Measurements from ENCODE around the gene OGDH.
"Not testable (repeated sequence)": the region's sequence is repeated elsewhere in the genome, so short reads cannot be mapped to it uniquely, and the experiment has no call there.

The OGDH gene

DNA sequence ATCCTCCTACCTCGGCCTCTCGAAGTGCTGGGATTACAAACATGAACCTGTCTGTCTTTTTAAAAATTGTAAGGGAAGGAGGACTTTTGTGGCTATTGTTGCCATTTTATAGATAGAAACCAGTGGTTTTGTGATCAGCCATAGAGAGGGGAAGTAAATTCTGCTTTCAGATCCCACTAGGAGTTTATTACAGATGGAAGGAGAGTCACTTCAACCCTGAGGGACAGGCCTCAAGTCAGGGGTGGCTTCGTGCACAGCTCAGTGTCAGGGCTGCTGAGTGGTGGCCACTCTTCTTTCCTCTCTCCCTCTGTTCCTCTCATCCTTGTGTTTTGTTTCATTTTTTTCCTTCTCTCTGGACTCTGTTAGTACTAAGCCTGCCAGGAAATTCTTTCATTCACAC lies 60.8 kb downstream of the OGDH start:
- DNase-seq (ENCODE audit: low spot score) = no peak

DNA sequence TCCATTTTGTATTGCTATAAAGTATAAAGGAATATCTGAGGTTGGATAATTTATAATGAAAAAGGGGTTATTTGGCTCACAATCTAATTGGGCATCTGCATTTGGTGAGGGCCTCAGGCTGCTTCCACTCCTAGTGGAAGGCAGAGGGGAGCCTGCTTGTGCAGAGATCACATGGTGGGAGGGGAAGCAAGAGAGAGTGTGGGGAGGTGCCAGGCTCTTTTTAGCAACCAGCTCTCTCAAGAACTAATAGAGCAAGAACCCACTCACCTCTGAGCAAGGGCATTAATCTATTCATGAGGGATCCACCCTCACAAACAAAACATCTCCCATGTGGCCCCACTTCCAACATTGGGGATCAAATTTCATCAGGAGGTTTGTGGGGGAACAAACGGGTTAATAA lies 64.6 kb downstream of the OGDH start:
- DNase-seq (ENCODE audit: low spot score) = no peak

DNA sequence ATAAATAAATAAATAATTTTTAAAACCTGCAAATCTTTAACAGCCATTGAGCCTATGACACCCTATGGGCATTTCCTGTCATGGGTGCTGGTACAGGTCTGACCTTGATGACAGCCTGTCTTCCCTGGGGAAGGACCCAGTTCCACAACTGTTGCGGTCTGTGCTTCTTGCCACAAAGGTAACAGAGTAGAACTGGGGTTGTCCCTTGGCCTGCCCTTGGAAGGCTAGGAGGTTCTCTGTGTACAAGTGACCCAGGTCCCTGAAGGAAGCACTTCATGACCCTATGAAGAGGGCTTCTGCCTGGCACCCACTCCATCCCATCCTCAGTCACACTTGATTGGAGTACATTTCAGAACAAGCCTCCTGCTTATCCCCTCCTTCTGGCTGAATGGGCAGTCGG lies 66.9 kb downstream of the OGDH start:
- DNase-seq (ENCODE audit: low spot score) = no peak

DNA sequence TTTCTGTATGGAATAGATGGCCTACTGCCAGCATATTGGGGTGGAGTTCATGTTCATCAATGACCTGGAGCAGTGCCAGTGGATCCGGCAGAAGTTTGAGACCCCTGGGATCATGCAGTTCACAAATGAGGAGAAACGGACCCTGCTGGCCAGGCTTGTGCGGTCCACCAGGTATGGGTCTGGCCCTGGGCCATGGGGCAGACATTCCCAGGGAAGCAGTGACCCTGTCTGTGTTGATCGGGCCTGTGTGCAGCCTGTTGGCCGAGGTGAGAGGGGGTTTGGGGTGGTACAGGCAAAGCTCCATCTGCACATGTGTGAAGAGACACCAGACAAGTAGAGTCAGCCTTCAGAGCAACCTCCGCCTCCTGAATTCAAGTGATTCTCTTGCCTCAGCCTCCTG lies 67.3 kb downstream of the OGDH start:
- DNase-seq (ENCODE audit: low spot score) = no peak

DNA sequence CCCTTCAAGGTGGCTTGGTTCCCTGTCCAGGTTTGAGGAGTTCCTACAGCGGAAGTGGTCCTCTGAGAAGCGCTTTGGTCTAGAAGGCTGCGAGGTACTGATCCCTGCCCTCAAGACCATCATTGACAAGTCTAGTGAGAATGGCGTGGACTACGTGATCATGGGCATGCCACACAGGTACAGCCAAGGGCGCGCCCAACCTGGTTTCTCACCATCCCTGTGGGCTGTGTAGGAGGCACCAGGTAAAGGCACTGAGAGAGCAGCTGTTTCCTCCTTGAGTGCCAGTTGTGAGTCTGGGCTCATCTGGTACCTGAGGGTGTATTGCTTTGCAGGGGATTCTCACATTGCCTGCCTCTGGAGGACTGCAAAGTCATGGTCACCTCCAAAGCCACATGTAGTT lies 68.0 kb downstream of the OGDH start:
- DNase-seq (ENCODE audit: low spot score) = no peak

DNA sequence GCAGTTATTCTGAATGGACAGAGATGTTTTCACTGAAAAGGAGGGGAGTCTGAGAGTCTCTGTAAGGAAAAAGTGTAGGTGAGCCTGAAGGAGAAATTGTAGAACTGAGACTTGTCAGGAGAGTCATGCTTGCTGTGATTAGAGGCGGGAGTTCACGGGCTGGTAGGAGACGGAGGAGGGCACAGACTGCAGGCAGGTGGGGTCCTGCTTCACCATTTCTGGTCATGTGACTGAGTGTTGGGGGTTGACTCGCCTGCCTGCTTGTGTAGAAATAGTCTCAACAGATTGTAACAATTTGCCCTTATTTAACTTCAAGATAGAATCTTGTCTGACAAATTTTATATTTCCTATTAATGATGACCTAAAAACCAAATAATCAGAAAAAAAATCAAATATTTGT lies 70.3 kb downstream of the OGDH start:
- DNase-seq (ENCODE audit: low spot score) = no peak

DNA sequence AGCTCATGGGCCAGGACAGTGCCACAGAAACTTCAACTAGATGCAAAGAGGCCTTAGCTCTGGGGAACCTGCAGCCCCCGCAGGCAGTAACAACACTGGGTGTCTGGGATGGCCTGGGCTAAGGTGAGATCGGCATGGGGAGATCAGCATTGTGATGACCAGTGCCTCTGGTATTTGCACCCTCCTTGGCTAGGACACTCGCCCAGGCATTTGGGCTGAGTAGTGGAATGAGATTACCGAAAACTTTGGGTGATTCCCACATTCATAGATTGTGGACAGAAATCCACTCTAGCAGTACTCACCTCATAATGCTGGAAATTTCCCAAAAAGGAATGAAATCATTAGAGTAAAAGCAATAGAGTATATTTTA lies 71.7 kb downstream of the OGDH start:
- DNase-seq (ENCODE audit: low spot score) = no peak

DNA sequence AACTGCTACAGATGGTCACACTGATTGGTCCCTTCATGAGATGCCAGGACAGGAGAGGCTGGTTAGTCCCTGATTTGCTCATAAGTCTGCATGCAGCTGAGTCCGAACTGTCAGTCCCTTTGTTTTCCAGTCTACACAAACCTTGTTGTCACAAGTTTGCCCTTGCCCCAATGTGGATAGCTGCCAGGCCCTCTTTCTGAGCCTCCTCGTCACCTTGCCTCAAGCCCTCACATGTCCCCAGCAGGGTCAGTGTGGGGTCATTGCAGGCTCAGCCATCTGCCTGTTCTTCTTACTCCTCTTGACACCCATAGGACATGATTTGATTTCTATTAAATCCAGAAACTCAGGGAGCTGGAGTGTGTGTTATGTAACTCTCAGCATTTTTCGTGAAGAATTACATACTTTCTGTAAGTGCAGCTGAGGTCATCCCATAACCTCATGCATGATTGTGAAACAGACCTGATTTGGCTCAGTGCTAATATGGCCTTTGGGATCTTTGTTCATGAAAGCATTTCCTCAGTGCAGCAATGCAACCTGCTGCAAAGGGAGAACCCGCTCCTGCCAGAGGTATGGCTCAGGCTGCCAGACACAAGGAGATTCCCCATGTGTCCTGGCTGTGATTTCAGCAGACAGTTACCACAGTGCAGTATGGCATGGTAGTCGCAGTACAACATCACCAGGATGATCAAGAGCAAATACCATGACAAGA lies 72.2 kb downstream of the OGDH start:
- DNase-seq (ENCODE audit: low spot score) = no peak

DNA sequence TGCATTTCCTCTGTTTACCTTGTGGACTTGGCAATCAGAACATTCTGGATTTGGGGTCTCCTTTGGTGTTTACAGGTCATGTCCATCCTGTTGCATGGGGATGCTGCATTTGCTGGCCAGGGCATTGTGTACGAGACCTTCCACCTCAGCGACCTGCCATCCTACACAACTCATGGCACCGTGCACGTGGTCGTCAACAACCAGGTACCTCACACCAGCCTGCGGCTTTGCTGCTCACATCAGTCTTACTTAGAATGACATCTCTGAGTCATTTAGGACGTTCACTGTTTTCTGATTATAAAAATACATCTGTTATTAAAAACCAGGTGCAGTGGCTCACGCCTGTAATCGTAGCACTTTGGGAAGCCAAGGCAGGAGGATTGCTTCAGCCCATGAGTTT lies 75.2 kb downstream of the OGDH start:
- no peak for DNase-seq (ENCODE audit: low spot score)

DNA sequence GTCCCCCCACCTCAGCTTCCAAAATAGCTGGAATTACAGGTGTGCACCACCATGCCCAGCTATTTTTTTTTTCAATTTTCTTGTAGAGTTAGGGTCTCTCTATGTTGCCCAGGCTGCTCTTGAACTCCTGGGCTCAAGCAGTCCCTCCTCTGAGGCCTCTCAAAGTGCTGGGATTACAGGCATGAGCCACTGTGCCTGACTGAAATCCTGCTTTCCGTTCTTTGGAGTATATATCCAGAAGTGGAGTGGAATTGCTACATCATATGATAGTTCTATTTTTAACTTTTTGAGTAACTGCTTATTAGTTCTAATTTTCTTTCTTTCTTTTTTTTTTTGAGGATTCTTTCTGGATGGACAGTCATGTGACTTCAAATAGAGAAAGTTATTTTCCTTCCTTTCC lies 79.3 kb downstream of the OGDH start:
- DNase-seq (ENCODE audit: low spot score) = no peak

DNA sequence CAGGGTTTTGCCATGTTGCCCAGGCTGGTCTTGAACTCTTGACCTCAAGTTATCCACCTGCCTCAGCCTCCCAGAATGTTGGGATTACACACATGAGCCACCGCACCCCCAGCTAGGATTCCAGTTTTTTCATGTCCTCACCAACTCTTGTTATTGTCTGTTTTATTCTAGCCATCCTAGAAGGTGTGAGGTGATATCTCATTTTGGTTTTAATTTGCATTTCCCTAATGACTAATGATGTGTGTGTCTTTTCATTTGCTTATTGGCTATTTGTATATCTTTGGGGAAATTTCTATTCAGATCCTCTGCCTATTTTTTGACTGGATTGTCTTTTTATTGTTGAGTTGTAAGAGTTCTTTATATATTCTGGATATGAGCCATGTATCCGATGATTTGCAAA lies 83.0 kb downstream of the OGDH start:
- no peak for DNase-seq (ENCODE audit: low spot score)

DNA sequence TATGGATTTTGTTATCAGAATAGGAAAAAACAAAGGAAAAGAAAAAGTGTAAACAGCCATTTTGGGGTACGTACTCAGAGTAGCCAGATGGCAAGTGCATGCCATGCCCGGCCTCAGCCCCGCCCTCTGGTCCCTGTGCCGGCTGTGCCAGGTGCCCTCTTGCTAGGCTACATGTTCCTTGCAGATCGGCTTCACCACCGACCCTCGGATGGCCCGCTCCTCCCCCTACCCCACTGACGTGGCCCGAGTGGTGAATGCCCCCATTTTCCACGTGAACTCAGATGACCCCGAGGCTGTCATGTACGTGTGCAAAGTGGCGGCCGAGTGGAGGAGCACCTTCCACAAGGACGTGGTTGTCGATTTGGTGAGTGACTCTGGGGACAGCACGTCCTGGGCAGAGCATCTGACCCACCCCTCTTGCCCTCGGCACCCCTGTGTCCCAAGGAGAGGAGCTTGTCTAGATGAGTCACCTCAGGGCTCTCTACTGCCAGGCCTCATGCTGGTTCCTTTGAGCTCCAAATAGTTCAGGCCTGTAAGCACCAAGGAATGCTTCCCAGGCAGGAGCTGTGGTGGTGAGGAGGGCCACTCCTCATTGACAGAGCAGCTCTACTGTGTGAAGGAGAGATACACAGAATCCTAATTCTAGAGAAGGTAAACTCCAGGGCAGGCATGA lies 87.3 kb downstream of the OGDH start:
- DNase-seq (ENCODE audit: low spot score) = peak; percentile 44

DNA sequence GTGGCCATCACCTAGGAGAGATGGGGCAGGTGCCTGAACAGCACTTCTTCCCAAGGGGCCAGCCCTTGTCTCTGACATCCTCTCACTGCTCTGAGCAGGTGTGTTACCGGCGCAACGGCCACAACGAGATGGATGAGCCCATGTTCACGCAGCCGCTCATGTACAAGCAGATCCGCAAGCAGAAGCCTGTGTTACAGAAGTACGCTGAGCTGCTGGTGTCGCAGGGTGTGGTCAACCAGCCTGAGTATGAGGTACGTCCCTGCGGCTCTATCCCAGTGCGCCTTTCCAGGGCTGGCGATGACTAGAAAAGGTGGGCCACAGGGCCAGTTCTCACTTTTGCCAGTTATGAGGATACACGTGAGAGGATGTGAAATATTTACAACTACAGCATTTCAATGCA lies 87.9 kb downstream of the OGDH start:
- no peak for DNase-seq (ENCODE audit: low spot score)

DNA sequence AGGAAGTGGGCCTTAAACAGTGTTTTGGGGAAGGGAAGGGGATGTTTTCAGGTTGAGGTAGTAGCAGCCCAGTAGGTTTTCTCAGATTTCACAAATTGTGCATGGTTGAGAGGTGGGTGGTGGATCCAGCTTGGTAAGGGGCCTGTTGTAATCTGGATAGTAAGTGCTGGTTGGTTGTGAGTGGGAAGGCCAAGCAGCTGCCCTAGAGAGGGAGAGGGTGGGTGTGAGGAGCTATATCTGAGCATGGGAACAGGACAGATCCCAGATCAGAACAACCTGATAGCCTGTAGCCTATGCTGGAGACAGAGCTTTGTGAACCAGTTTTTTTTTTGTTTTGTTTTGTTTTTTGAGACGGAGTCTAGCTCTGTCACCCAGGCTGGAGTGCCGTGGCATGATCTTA lies 88.3 kb downstream of the OGDH start:
- no peak for DNase-seq (ENCODE audit: low spot score)

DNA sequence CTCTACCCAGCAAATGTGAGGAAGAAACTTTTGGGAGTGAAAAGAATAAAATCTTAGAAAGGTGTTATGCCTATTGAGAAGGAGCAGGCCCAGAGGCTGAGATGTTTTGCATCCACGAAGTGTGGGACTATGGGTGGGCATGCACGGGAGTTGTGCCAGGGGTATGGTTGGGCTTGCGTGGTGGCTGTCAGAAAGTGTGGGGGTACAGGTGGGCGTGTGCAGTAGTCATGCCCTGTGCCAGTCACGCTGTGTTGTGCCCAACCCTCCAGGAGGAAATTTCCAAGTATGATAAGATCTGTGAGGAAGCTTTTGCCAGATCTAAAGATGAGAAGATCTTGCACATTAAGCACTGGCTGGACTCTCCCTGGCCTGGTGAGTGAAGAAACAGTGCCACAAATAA lies 89.3 kb downstream of the OGDH start:
- no peak for DNase-seq (ENCODE audit: low spot score)

DNA sequence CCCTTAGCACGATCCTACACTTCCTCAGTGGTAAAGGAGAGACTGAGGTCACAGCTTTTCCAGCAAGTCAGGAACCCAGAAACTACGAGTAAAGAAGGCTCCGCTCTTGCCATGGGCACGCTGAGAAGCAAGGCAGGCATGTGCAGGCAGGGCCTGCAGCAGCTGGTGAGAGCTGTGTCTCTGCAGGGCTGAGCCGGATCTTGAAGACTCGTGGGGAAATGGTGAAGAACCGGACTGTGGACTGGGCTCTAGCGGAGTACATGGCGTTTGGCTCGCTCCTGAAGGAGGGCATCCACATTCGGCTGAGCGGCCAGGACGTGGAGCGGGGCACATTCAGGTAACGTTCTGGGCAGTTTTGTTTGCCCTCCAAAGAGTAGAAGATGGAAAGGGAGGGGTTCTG lies 90.3 kb downstream of the OGDH start:
- no peak for DNase-seq (ENCODE audit: low spot score)

DNA sequence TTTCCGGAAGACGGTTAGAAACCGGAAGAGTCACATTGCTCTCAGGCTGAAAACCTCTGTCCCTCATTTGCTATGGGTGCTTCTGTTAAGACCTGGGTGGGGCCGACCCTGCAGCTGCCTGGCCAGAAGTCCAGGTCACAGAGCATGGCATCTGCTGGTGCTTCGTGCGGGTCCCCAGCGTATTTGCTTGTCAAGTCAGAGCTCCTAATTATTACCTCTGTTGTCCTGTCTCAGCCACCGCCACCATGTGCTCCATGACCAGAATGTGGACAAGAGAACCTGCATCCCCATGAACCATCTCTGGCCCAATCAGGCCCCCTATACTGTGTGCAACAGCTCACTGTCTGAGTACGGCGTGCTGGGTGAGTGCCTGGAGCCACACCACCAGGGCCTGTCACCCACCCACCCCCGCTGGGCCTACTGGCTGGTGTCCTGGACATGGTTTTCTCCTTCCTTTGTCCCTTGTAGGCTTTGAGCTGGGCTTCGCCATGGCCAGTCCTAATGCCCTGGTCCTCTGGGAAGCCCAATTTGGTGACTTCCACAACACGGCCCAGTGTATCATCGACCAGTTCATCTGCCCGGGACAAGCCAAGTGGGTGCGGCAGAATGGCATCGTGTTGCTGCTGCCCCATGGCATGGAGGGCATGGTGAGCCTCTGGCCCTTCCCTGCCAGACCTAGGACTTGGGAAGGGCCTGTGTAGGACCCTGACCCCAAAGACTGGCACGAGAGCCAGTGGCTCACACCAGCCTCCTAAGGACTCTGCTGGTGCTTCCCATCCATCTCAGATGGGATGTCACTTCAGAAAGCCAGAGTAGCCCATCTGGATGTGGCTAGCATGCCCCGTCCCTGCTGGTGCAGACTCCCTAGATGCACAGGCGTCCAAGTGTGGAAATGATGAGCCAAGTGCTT lies 91.0 kb downstream of the OGDH start:
- DNase-seq (ENCODE audit: low spot score) = no peak

DNA sequence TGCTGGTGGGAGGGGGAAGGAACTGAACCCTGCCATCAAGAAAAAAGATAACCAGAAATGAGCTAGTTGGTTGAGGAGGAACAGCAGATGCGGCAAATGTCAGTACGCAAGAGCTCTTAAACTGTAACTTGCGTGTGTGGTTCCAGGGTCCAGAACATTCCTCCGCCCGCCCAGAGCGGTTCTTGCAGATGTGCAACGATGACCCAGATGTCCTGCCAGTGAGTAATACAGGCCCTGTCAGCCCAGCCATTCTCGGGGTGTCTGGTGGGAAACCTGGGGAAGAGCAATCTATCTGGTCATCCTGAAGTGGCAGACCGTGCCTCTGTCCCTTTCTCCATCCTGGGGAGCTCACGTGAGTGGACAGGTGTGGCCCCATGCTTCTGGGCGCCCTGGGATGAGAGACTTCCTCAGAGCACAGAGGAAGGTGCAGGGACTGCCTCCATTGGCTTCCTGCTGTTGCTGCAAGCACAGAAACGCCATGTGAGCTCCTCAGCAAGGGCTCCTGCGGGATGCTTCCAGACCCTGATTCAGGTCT lies 91.7 kb downstream of the OGDH start:
- DNase-seq (ENCODE audit: low spot score) = no peak

DNA sequence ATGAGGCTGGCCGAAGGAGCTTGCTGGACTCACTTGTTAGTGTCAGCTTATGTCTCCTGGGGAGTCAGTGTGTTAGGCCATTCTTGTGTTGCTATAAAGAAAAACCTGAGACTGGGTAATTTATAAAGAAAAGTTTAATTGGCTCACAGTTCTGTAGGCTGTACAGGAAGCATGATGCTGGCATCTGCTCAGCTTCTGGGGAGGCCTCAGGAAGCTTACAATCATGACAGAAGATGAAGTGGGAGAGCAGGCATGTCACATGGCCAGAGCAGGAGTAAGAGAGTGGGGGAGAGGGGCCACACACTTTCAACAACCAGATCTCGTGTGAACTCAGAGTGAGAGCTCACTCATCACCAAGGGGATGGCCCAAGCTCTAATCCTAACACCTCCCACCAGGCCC lies 93.2 kb downstream of the OGDH start:
- not testable (repeated sequence) for DNase-seq (ENCODE audit: low spot score)

DNA sequence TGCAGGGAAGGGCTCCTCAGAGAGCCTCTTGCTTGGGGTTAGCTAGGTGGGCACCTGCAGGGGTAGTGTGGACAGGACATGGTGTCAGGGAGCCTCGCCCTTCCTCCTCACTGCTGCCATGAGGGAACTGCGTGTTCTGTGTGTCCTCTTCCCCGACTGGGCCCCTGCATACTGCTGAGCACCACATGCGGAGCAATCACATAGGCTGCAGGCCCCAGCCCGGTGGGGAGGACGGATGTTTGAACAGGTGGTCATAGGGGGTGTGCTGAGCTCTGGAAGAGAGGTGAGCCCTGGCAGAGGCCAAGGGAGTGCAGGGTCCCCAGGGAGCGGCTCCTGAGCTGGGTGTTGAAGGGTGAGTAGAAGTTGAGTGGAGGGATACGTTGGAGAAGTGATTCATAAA lies 93.9 kb downstream of the OGDH start:
- DNase-seq (ENCODE audit: low spot score) = no peak

DNA sequence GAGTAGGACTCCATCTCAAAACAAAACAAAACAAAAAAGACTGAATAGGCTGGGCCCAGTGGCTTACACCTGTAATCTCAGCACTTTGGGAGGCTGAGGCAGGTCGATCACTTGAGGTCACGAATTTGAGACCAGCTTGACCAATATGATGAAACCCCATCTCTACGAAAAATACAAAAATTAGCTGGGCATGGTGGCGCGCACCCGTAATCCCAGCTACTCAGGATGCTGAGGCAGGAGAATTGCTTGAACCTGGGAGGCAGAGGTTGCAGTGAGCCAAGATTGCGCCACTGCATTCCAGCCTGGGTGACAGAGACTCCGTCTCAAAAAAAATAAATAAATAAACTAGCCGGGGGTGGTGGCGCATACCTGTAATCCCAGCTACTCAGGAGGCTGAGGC lies 97.0 kb downstream of the OGDH start:
- DNase-seq (ENCODE audit: low spot score) = not testable (repeated sequence)

DNA sequence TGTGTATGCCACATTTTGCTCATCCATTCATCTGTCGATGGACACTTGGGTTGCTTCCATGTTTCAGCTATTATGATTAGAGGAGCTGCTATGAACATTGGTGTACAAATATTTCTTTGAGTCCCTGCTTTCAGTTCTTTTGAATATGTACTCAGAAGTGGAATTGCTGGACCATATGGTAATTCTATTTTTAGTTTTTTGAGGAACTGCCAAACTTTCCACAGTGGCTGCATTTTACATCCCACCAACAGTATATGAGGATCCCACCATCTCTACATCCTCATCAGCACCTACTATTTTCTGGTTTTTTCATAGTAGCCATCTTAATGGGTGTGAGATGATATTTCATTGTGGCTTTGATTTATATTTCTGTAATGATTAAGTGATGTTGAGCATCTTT lies 97.5 kb downstream of the OGDH start:
- no peak for DNase-seq (ENCODE audit: low spot score)

DNA sequence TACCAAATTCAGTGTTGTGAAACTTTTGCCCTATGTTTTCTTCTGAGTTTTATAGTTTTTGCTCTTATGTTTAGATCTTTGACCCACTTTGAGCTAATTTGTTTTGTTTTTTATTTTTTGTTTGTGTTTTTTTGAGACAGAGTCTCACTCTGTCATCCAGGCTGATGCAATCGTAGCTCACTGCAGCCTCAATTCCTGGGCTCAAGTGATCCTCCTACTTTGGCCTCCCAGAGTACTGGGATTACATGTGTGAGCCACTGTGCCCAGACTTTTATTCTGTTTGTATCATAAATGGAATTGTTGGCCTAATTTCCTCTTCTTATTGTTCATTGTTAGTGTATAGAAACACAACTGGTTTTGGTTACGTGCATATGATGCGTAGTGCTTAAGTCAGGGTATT lies 99.0 kb downstream of the OGDH start:
- DNase-seq (ENCODE audit: low spot score) = no peak
